ENCODE results near the gene TBC1D3B.
"Not testable (repeated sequence)": the region's sequence is repeated elsewhere in the genome, so short reads cannot be mapped to it uniquely, and the experiment has no call there.

The TBC1D3B gene

DNA sequence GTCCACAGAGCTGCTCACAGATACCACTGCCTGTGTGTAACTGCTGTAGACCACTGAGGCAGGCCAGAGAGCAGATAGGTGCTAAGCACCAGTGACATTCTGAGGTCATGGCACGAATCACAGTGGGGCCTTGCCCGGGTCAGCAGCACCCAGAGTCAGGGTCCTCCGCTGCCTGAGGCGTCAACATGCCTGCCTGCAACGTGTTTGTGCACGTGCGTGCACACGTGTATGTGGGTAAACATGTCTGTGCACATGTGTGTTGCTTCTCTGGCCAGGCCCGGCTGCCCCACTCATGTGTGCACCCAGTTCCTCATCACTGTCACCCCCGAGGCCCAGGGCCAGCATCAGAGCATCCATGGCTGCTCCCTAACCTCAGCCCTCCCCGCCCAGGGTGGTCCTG lies at the start of gene TBC1D3B:
TSS of gene TBC1D3B (minus strand) at position 101 of the 400 bp plus-strand sequence. CDS start 1,586 bp downstream, outside the sequence.
- TF ChIP-seq CTCF (IDR thresholded peaks at IDR 0.05) = not testable (repeated sequence)

DNA sequence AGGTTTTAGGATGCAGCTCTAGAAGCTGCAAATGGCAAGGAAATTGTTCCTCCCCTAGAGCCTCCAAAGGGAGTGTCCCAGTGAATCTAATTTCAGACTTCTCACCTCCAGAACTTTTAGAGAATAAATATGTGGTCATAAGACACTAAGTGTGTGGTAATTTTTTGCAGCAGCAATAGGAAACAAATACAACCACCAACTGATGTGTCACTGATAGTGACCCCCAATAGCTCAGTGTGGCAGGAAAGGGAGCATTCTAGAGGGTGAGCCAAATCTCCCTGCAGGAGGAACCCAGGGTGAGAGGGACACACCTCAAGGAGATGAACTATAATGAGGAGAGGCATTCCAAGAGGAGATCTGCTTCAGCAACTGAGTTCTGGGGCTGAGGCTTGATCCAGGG lies 38.5 kb upstream of the TBC1D3B start:
- no peak for TF ChIP-seq CTCF (IDR thresholded peaks at IDR 0.05)

DNA sequence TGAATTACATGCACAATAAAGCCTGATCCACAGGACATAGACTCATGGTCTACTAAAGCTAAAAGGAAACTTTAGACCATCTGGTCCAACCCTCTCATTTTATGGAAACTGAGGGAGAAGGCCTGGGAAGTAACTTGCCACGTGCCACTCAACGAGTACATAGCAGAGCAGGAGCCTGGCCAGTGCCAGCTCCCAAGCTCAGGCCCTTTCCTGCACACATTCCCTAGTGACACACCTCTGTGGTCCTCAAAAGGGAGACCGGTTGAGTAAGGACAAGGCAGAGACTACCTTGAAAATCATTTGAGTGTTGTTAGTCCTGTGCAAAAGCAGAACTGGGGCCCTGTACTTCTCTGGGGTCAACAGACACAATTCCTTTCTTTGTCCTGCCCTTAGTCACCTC lies 37.3 kb upstream of the TBC1D3B start:
- no peak for TF ChIP-seq CTCF (IDR thresholded peaks at IDR 0.05)

GRCh38 chr17:36212966-36213365 lies 36.5 kb upstream of the TBC1D3B start:
- no peak for TF ChIP-seq CTCF (IDR thresholded peaks at IDR 0.05)

GRCh38 chr17:36212272-36212605 lies 35.8 kb upstream of the TBC1D3B start:
- no peak for TF ChIP-seq CTCF (IDR thresholded peaks at IDR 0.05)

DNA sequence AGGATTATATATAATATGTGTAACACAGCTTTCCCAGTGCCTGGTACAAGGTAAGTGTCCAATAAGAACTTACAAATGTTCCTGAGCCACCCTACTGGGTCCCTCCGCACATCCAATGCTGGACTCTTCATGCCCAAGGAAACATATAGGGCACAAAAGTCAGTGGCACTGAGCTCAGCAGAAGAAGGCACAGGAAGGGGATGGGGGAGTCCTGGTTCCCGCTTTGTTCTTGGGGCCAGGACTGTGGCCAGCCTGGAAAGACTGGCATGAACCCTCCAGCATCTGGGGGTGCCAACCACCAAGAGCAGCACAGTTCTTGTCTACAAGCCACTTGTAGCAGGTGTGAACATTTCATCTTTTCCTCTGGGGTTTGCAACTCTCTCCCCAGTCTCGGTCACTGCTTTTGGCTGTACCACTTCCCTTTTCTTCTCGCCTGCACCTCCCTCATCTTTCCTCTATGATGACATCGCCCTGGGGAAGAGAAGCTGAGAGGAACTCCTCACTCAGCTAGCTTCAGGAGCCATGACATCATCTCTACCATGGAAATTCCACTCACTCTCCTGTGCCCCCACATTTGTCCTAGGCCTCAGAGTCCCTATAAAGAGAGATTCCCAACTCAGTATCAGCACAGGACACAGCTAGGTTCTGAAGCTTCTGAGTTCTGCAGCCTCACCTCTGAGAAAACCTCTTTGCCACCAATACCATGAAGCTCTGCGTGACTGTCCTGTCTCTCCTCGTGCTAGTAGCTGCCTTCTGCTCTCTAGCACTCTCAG lies 34.2 kb upstream of the TBC1D3B start, which contains the start of gene CCL4L2:
TSS of gene CCL4L2 (plus strand) at position 625 of the 773 bp plus-strand sequence.
- not testable (repeated sequence) for TF ChIP-seq CTCF (IDR thresholded peaks at IDR 0.05)

DNA sequence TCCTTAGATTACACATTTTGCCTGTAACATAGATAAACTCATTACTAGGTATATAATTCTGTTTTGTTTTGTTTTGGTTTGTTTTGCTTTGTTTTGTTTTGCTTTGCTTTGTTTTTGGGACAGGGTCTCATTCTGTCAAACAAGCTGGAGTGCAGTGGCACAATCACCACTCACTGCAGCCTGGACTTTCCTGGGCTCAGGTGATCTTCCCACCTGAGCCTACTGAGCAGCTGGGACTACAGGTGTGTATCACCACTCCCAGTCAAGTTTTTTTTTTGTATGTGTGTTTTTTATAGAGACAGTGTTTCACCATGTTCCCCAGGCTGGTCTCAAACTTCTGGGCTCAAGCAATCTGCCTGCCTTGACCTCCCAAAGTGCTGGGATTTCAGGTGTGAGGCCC lies 33.1 kb upstream of the TBC1D3B start:
- TF ChIP-seq CTCF (IDR thresholded peaks at IDR 0.05) = no peak

All from LNCAP (cell line).